Right cardiac atrium (tissue), 5 donors: Measurements from ENCODE around the gene CCDC40. TPM values are rescaled to one million over a fixed set of nuclear protein-coding genes. Genes with fewer than 3 reads are reported as not detected.

Source experiments
- ATAC-seq, 2 donors: fragments of 200-7000 bp; cut with Tn5 transposase; one replicate each; pipeline versions ENCODE4 v1.8.0 to v1.9.1; 2020; ENCODE audit warnings: moderate library complexity in 2 of 2, mild to moderate bottlenecking in 1 of 2
- DNase-seq, 3 donors: peaks; one replicate each; pipeline ENCODE4 v3.0.0-alpha.2; 2020
- H3K27ac ChIP-seq: one replicate; pipeline ENCODE4 v1.5.1; 2013; ENCODE audit warnings: mild to moderate bottlenecking, low read length, control low read depth, moderate library complexity
- H3K27me3 ChIP-seq: one replicate; pipeline ENCODE4 v1.6.1; 2013; ENCODE audit not compliant: control insufficient read depth, insufficient read depth
- H3K4me1 ChIP-seq: one replicate; pipeline ENCODE4 v1.6.1; 2013; ENCODE audit warnings: low read length; ENCODE audit not compliant: control insufficient read depth, insufficient read depth
- H3K4me3 ChIP-seq: one replicate; pipeline ENCODE4 v1.5.1; 2013; ENCODE audit warnings: low read length, control low read depth
- H3K9me3 ChIP-seq: one replicate; pipeline ENCODE4 v1.6.1; 2013; ENCODE audit warnings: low read length; ENCODE audit not compliant: control insufficient read depth
- WGBS: extraction: QIAGEN DNeasy Blood & Tissue Kit; methylation state at CpG from one replicate; pipeline ENCODE4 v1.1.7; 2013; 5-methylcytosine and 5-hydroxymethylcytosine counted together
- intact Hi-C, 4 donors: fragments of 100-400 bp; cut with DNase I; formaldehyde crosslinking; loops; one replicate each; pipeline versions ENCODE4 v1.11.0 to v1.14.0; 2022 to 2023
- polyA plus RNA-seq: library from polyadenylated mRNA; stranded (reverse); fragments of 200-250 nt; gene quantifications from one replicate; pipeline ENCODE4 v1.2.3, GENCODE V29; 2013
- total RNA-seq, 4 donors: library from RNA; stranded (reverse); fragmentation: NEBNext Ultra II Directional; extraction: Animal tissue kit (Norgen Biotek cat#: 25700); gene quantifications; one replicate each; pipeline ENCODE4 v1.2.1, GENCODE V29; 2021
- donor health status: healthy with polysubstance abuse.
- donor health status: DM: no; HTN: yes; CAD: no.
- donor health status: DM: no; HTN: no; CAD: no.
- donor health status: DM: no; HTN: yes; CAD: no; lungs with severe emphysema.
- donor health status: DM: yes; HTN: yes; CAD: no.

Gene CCDC40
- total and polyA plus RNA-seq, 5 donors: 4.9 to 10.0 (median 7.4) TPM

DNA sequence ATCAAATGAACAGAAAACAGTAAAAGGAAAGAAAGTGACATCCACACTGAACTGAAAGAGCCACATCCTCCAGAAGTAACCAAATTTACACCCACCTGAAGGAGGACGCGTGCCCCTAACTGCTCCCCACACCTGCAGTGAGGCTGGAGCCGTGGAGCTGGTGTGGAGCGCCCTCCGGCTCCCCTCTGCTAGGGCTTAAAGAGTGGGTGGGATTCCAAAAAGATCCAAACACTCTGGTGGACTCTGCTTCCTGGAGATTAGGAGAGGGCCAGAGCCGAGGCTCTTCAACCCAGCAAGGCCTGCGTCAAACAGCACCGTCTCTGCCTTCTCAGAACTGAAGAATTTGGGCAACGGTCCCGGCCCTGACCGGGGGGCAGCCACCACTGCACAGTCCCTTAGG, 15.2 kb downstream of the CCDC40 start:
- no peaks in the 10 kb centered on the region for H3K27me3 ChIP-seq
- 94% methylated on average over 11 of the region's 11 CpGs for WGBS
- intact Hi-C loops: no loop called here
- H3K4me3 ChIP-seq: no peak overlapping the region
- H3K4me1 ChIP-seq: no peaks in the 10 kb centered on the region
- H3K27ac ChIP-seq: no peak overlapping the region
- no peaks in the 10 kb centered on the region for H3K9me3 ChIP-seq
- ATAC-seq (peak in 1 of 2 donors; percentile 11), DNase-seq (no peak)

GRCh38 chr17:80053102-80053501, 16.7 kb downstream of the CCDC40 start:
- 93% methylated on average over 10 of the region's 10 CpGs for WGBS

DNA sequence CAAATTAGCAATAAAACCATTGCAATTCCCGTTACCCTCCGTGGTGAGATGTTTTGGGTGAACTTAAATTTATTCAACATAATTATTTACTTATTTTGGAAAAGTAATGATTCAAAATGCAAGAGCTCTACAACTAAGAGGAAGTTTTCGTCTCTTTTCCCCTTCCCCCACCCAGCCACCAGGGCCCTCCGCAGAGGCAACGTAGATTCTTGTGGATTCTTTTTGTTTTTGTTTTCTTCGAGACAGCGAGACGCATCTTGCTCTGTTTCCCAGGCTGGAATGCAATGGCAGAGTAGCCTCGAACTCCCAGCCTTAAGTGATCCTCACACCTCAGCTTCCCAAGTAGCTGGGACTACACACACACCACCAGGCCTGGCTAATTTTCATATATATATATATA, 19.2 kb downstream of the CCDC40 start:
- no peak overlapping the region for H3K4me3 ChIP-seq
- no peaks in the 10 kb centered on the region for H3K27me3 ChIP-seq
- DNase-seq (no peak), ATAC-seq (no peak)
- intact Hi-C loops: no loop called here
- no peaks in the 10 kb centered on the region for H3K4me1 ChIP-seq
- no peak overlapping the region for H3K27ac ChIP-seq
- H3K9me3 ChIP-seq: no peaks in the 10 kb centered on the region
- WGBS: 92% methylated on average over 9 of the region's 9 CpGs

More at GRCh38 chr17:80053102-80053501, 16.7 kb downstream of the CCDC40 start:
- Histone ChIP-seq H3K27me3 (no peaks in the 10 kb centered on the region), H3K4me3 (no peak overlapping the region), H3K27ac (no peak overlapping the region), H3K4me1 (no peaks in the 10 kb centered on the region), H3K9me3 (no peaks in the 10 kb centered on the region)
- ATAC-seq (no peak), DNase-seq (no peak)
- intact Hi-C loops: no loop called here

- Histone ChIP-seq H3K27ac (no peak overlapping the region), H3K4me1 (no peaks in the 10 kb centered on the region), H3K9me3 (no peaks in the 10 kb centered on the region), H3K27me3 (no peaks in the 10 kb centered on the region), H3K4me3 (no peak overlapping the region)
- peak in 1 of 3 donors; percentile 39 for DNase-seq
- ATAC-seq: no peak
- intact Hi-C loops: no loop called here
- 93% methylated on average over 28 of the region's 28 CpGs for WGBS
These were observed 22.0 kb downstream of the CCDC40 start for GRCh38 chr17:80058311-80058955.

GRCh38 chr17:80060644-80061043, 24.2 kb downstream of the CCDC40 start:
- intact Hi-C loops: no loop called here
- Histone ChIP-seq H3K4me1 (no peaks in the 10 kb centered on the region), H3K27me3 (no peaks in the 10 kb centered on the region), H3K4me3 (no peak overlapping the region), H3K9me3 (no peaks in the 10 kb centered on the region), H3K27ac (no peak overlapping the region)
- DNase-seq (no peak), ATAC-seq (no peak)
- WGBS: 83% methylated on average over 4 of the region's 4 CpGs

- 89% methylated on average over 12 of the region's 12 CpGs for WGBS
- no peak overlapping the region for H3K27ac ChIP-seq
- H3K27me3 ChIP-seq: no peaks in the 10 kb centered on the region
- no peak for DNase-seq
- no peak for ATAC-seq
- H3K4me1 ChIP-seq: no peaks in the 10 kb centered on the region
- intact Hi-C loops: no loop called here
- H3K4me3 ChIP-seq: no peak overlapping the region
- H3K9me3 ChIP-seq: no peaks in the 10 kb centered on the region
These were observed 25.0 kb downstream of the CCDC40 start for GRCh38 chr17:80061421-80061820.

DNA sequence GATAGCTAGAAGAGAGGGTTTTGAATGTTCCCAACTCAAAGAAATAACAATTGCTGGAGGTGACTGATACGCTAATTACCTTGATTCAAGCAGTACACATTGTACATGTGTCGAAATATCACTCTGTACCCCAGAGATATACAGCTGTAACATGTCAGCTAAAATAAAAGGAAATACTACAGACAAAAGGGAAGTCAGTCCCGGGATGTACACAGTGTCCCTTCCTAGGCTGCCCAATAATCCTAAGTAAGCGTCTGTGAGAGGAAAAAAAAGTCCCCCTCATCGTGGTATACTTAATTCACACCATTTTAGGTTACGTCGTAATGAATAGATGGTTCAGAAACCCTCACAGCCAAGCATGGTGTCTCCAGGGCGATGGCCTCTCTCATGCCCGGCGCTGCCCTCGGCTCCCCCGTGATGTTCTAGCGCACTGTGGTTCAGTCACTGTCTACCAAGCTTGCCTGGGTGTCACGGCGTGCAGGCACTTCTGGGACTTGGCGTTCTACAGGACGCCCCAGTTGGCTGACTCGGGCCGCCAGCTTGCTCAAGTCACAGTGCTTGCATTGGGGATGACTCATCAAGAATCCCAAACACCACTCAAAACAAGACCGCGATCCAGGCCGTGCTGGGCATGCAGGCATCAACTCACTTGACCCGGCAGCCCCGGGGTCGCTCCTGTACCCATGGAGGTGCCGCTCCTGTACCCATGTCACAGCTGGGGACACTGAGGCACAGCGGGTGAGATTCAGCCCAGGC, 27.6 kb downstream of the CCDC40 start:
- no peaks in the 10 kb centered on the region for H3K27me3 ChIP-seq
- WGBS: 83% methylated on average over 27 of the region's 27 CpGs

DNA sequence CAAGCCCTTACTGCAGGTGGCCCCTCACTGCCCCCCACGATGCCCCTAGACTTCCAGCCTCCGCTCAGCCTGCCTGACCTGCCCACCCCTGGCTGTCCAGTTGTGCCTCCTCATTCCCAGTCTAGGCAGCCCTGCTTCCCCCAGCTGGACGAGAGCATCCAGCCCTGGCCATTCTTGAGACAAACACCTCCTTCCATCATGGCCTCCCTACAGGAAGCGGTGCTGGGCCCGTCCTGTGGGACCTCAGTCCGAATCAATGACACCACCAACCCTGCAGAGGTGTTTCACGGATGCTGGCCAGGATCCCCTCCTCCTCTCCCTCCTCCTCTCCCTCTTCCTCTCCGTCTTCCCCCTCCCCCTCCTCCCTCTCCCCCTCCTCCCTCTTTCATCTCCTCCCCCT, 28.3 kb downstream of the CCDC40 start:
- Histone ChIP-seq H3K27me3 (no peaks in the 10 kb centered on the region), H3K27ac (no peak overlapping the region), H3K4me1 (peaks cover 7% of the 10 kb centered on the region), H3K9me3 (no peaks in the 10 kb centered on the region), H3K4me3 (no peak overlapping the region)
- intact Hi-C loops: no loop called here
- 78% methylated on average over 8 of the region's 8 CpGs for WGBS
- DNase-seq: no peak
- no peak for ATAC-seq

More for the DNA sequence above, 27.6 kb downstream of the CCDC40 start:
- Histone ChIP-seq H3K9me3 (no peaks in the 10 kb centered on the region), H3K4me3 (no peak overlapping the region), H3K4me1 (peaks cover 4% of the 10 kb centered on the region), H3K27ac (no peak overlapping the region)
- intact Hi-C loops: no loop called here
- peak; percentile 39 to 48 for ATAC-seq
- DNase-seq: peak; percentile 75 to 81 (median 80)

DNA sequence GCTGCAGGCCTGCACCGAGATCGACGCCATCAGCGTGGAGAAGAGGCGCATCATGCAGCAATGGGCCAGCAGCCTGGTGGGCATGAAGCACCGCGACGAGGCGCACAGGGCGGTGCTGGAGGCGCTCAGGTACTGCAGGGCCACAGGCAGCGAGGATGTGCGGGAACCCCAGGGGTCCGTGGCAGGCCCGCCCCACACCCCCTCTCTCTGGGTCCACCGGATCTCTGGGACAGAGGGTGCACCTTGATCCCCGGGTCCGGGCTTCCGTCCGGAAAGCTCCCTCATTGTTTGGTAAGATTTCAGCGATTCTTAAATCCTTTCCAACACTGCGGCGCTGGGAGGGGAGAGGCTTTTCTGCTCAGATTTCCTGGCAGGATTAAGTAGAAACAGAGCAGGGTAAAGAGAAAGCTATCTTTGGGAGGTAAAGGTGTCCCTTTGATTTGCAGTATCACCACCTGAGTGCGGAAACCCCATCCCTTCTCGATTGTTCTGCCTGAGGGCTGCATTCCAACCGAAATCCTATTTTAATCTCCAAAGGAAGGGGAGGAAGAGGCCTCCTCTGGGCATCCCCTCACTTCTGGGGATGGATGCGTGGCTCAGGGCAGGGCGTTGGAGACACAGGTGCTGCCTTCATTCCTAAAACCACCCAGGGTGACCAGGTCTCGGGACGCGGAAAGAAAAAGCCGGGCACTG, 29.2 kb downstream of the CCDC40 start:
- no peaks in the 10 kb centered on the region for H3K27me3 ChIP-seq
- intact Hi-C loops: no loop called here
- H3K4me1 ChIP-seq: peaks cover 11% of the 10 kb centered on the region
- ATAC-seq (no peak), DNase-seq (no peak)
- no peak overlapping the region for H3K27ac ChIP-seq
- no peak overlapping the region for H3K4me3 ChIP-seq
- no peaks in the 10 kb centered on the region for H3K9me3 ChIP-seq
- 72% methylated on average over 32 of the region's 32 CpGs for WGBS

- WGBS: 93% methylated on average over 31 of the region's 31 CpGs
- no peak overlapping the region for H3K27ac ChIP-seq
- H3K4me3 ChIP-seq: no peak overlapping the region
- peaks cover 13% of the 10 kb centered on the region for H3K4me1 ChIP-seq
- intact Hi-C loops: no loop called here
- H3K27me3 ChIP-seq: no peaks in the 10 kb centered on the region
- DNase-seq (no peak), ATAC-seq (no peak)
- no peaks in the 10 kb centered on the region for H3K9me3 ChIP-seq
These were observed 31.0 kb downstream of the CCDC40 start for GRCh38 chr17:80067393-80067986.
